IMR-90 (cell line): ENCODE results near the gene EPSTI1. TPM values are rescaled to one million over a fixed set of nuclear protein-coding genes. Genes with fewer than 3 reads are reported as not detected.

ENCODE experiments used
- ATAC-seq: fragments of 200-7000 bp; cut with Tn5 transposase; 2 replicates; pipeline ENCODE4 v1.9.1; 2020; ENCODE audit warnings: low read depth, mild to moderate bottlenecking, moderate library complexity
- BruUV-seq: library from RNA; stranded (reverse); fragments of 400-500 nt; replicated peaks from 2 replicates; lab custom pipeline; 2021; lab: Mats Ljungman, UMichigan
- CTCF ChIA-PET: fragments of 300-600 bp; formaldehyde crosslinking; extraction: SDS; loops from one replicate; lab custom pipeline; 2021; ENCODE audit warnings: antibody characterized with exemption; lab: Yijun Ruan, JAX
- POLR2A ChIA-PET: fragments of 300-600 bp; sonication (Branson Sonifier 250); formaldehyde crosslinking; loops from one replicate; lab custom pipeline; 2022; ENCODE audit warnings: antibody characterized with exemption; ENCODE audit not compliant: unreplicated experiment; lab: Charles Lee
- DNase-seq: peaks from one replicate; pipeline ENCODE4 v3.0.0; 2013
- H2AFZ ChIP-seq: replicated peaks from 2 replicates; pipeline ENCODE3; 2013; ENCODE audit warnings: low read length, mild to moderate bottlenecking; ENCODE audit not compliant: poor library complexity
- H2AK5ac ChIP-seq: 2 replicates; pipeline ENCODE4 v1.6.1; 2013; ENCODE audit warnings: low read depth, low read length, inconsistent platforms
- H2AK9ac ChIP-seq: replicated peaks from 2 replicates; pipeline ENCODE3; 2013; ENCODE audit warnings: mild to moderate bottlenecking, low read depth, low read length, moderate library complexity; ENCODE audit not compliant: poor library complexity
- H2BK120ac ChIP-seq: 2 replicates; pipeline ENCODE4 v1.6.1; 2013; ENCODE audit warnings: low read depth, low read length, inconsistent platforms
- H2BK15ac ChIP-seq: 3 replicates; pipeline ENCODE4 v1.6.1; 2013; ENCODE audit warnings: low read depth, low read length, inconsistent platforms
- H2BK20ac ChIP-seq: 2 replicates; pipeline ENCODE4 v1.6.1; 2013; ENCODE audit warnings: low read depth, mild to moderate bottlenecking, inconsistent platforms, low read length, moderate library complexity
- H2BK5ac ChIP-seq: 2 replicates; pipeline ENCODE4 v1.6.1; 2013; ENCODE audit warnings: mild to moderate bottlenecking, low read depth, low read length, inconsistent platforms; ENCODE audit not compliant: poor library complexity, severe bottlenecking
- H3K14ac ChIP-seq: replicated peaks from 2 replicates; pipeline ENCODE4 v1.6.1; 2013; ENCODE audit warnings: low read depth, low read length, inconsistent platforms
- H3K18ac ChIP-seq: 2 replicates; pipeline ENCODE4 v1.6.1; 2013; ENCODE audit warnings: low read depth, low read length, control low read depth
- H3K23ac ChIP-seq: 2 replicates; pipeline ENCODE4 v1.6.1; 2013; ENCODE audit warnings: low read depth, low read length, inconsistent platforms
- H3K27ac ChIP-seq: 2 replicates; pipeline ENCODE4 v1.5.1; 2013; ENCODE audit warnings: mild to moderate bottlenecking, control low read depth, low read length; ENCODE audit not compliant: insufficient read depth
- H3K27me3 ChIP-seq: 2 replicates; pipeline ENCODE4 v1.6.1; 2013; ENCODE audit warnings: low read length; ENCODE audit not compliant: control insufficient read depth, insufficient read depth
- H3K36me3 ChIP-seq: 2 replicates; pipeline ENCODE4 v1.6.1; 2013; ENCODE audit warnings: low read length, mixed read lengths; ENCODE audit not compliant: control insufficient read depth, insufficient read depth
- H3K4ac ChIP-seq: 2 replicates; pipeline ENCODE4 v1.6.1; 2013; ENCODE audit warnings: low read depth, low read length, inconsistent platforms
- H3K4me1 ChIP-seq: 2 replicates; pipeline ENCODE4 v1.6.1; 2013; ENCODE audit warnings: low read length, mixed read lengths; ENCODE audit not compliant: control insufficient read depth, insufficient read depth
- H3K4me2 ChIP-seq: 2 replicates; pipeline ENCODE4 v1.6.1; 2013; ENCODE audit warnings: low read depth, mild to moderate bottlenecking, control low read depth, low read length, moderate library complexity
- H3K4me3 ChIP-seq: 2 replicates; pipeline ENCODE4 v1.5.1; 2013; ENCODE audit warnings: low read depth, mild to moderate bottlenecking, control low read depth, low read length, moderate library complexity; ENCODE audit not compliant: insufficient read depth
- H3K56ac ChIP-seq: 2 replicates; pipeline ENCODE4 v1.6.1; 2013; ENCODE audit warnings: low read length, inconsistent platforms; ENCODE audit not compliant: insufficient read depth; ENCODE audit errors: extremely low read depth
- H3K79me1 ChIP-seq, 2 experiments: 2 replicates each; pipeline ENCODE4 v1.6.1; 2013; ENCODE audit warnings: low read length in 2 of 2, inconsistent platforms in 1 of 2, low read depth in 1 of 2
- H3K9ac ChIP-seq: 2 replicates; pipeline ENCODE4 v1.6.1; 2013; ENCODE audit warnings: low read depth, low read length, control low read depth
- H3K9me1 ChIP-seq: 2 replicates; pipeline ENCODE4 v1.6.1; 2013; ENCODE audit warnings: low read length, inconsistent platforms; ENCODE audit not compliant: insufficient read depth
- H3K9me3 ChIP-seq: 2 replicates; pipeline ENCODE4 v1.6.1; 2013; ENCODE audit warnings: low read length; ENCODE audit not compliant: control insufficient read depth, insufficient read depth
- H4K20me1 ChIP-seq: 2 replicates; pipeline ENCODE4 v1.6.1; 2013; ENCODE audit warnings: low read length, inconsistent platforms; ENCODE audit not compliant: insufficient read depth
- H4K5ac ChIP-seq: 2 replicates; pipeline ENCODE4 v1.6.1; 2013; ENCODE audit warnings: mild to moderate bottlenecking, low read depth, low read length, control low read depth
- H4K8ac ChIP-seq, 2 experiments: 2 replicates each; pipeline ENCODE4 v1.6.1; 2013; ENCODE audit warnings: low read depth in 2 of 2, low read length in 2 of 2, control low read depth in 1 of 2, inconsistent platforms in 1 of 2
- H4K91ac ChIP-seq: 2 replicates; pipeline ENCODE4 v1.6.1; 2013; ENCODE audit warnings: low read depth, low read length, inconsistent platforms; ENCODE audit not compliant: insufficient read depth
- CHD1 ChIP-seq: IDR thresholded peaks from 2 replicates; pipeline ENCODE4 v1.6.1; 2012; ENCODE audit warnings: low read depth, low read length, improper control_type of control experiment
- WGBS, 2 experiments: methylation state at CpG; one replicate each; pipeline versions ENCODE4 v1.1.5 to v1.1.7; 2013; ENCODE audit warnings: missing lambda C conversion rate in 2 of 2; ENCODE audit not compliant: insufficient read length in 1 of 2; ENCODE audit errors: extremely low coverage in 2 of 2; 5-methylcytosine and 5-hydroxymethylcytosine counted together
- dilution Hi-C: fragments of 300-500 bp; cut with HindIII; formaldehyde crosslinking; loops from one replicate; pipeline ENCODE4 v1.14.3; 2018; ENCODE audit warnings: low sequenced_read_pairs; ENCODE audit not compliant: unreplicated experiment
- in situ Hi-C: fragments of 300-500 bp; cut with MboI; formaldehyde crosslinking; loops from 3 replicates; pipeline ENCODE4 v1.14.3; 2019; ENCODE audit warnings: low sequenced_read_pairs, inconsistent platforms, mixed read lengths
- intact Hi-C: fragments of 100-400 bp; cut with micrococcal nuclease; formaldehyde crosslinking; loops from 2 replicates; pipeline ENCODE4 v1.10.0; 2022
- polyA plus RNA-seq, 3 experiments: library from polyadenylated mRNA; depleted of rRNA; stranded (reverse); fragments of >200 nt; gene quantifications; 2 replicates each; pipeline ENCODE4 v1.2.3, GENCODE V29; 2012; ENCODE audit warnings: low replicate concordance in 1 of 3
- total RNA-seq: library from RNA; depleted of rRNA; stranded (reverse); fragments of >200 nt; gene quantifications from 2 replicates; pipeline ENCODE4 v1.2.3, GENCODE V29; 2012
- TF ChIP-seq, protein P1 (sequence below): conservative IDR thresholded peaks from 2 replicates; pipeline ENCODE4 v1.5.1; 2012; ENCODE audit warnings: mild to moderate bottlenecking, low read depth, low read length, improper control_type of control experiment

Gene EPSTI1
- total and polyA plus RNA-seq, 2 of the 4 experiments (the other 2 are of a cell fraction) = 0.90 to 1.6 TPM

DNA sequence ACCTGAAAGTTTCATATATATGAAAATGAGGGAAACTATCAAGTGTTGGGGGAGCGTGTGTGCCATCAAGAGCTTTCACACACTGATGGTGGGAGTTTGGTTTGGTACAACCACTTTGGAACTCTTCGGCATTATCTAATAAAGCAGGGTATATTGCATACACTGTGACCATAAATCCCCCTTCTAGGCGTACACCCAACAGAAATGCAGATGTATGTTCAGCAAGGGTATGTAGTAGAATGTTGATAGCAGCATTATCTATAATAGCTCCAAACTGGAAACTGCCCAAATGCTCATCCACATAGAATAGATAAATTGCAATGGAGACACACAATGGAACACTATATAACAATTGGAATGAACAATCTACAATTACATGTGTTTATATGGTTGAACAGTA, 139.9 kb downstream of the EPSTI1 start:
- CTCF ChIA-PET = no interaction called here
- no peaks in the 10 kb centered on the region for H3K4me1 ChIP-seq
- no peak overlapping the region for H3K4me3 ChIP-seq
- no peak overlapping the region for H3K18ac ChIP-seq
- no peak overlapping the region for H4K8ac ChIP-seq
- no peaks in the 10 kb centered on the region for H3K9me3 ChIP-seq
- no peak overlapping the region for H2BK5ac ChIP-seq
- in situ Hi-C loops = no loop called here
- intact Hi-C loops = no loop called here
- H3K23ac ChIP-seq = no peak overlapping the region
- H2AFZ ChIP-seq = no peak overlapping the region
- H3K56ac ChIP-seq = no peak overlapping the region
- dilution Hi-C loops = no loop called here
- no peak overlapping the region for H2BK20ac ChIP-seq
- DNase-seq (no peak), ATAC-seq (no peak)
- no peaks in the 10 kb centered on the region for H3K9me1 ChIP-seq
- no peaks in the 10 kb centered on the region for H3K27me3 ChIP-seq
- no peak overlapping the region for H2AK5ac ChIP-seq
- H3K14ac ChIP-seq = no peak overlapping the region
- no peak overlapping the region for H3K9ac ChIP-seq
- no peak overlapping the region for H2BK120ac ChIP-seq
- no peak overlapping the region for H3K4me2 ChIP-seq
- H4K91ac ChIP-seq = no peak overlapping the region
- H2AK9ac ChIP-seq = no peak overlapping the region
- POLR2A ChIA-PET = no interaction called here
- BruUV-seq = no TSS peak
- H4K5ac ChIP-seq = no peak overlapping the region
- TF ChIP-seq CHD1 = no peak
- TF ChIP-seq, protein P1, sequence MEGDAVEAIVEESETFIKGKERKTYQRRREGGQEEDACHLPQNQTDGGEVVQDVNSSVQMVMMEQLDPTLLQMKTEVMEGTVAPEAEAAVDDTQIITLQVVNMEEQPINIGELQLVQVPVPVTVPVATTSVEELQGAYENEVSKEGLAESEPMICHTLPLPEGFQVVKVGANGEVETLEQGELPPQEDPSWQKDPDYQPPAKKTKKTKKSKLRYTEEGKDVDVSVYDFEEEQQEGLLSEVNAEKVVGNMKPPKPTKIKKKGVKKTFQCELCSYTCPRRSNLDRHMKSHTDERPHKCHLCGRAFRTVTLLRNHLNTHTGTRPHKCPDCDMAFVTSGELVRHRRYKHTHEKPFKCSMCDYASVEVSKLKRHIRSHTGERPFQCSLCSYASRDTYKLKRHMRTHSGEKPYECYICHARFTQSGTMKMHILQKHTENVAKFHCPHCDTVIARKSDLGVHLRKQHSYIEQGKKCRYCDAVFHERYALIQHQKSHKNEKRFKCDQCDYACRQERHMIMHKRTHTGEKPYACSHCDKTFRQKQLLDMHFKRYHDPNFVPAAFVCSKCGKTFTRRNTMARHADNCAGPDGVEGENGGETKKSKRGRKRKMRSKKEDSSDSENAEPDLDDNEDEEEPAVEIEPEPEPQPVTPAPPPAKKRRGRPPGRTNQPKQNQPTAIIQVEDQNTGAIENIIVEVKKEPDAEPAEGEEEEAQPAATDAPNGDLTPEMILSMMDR = no peak
- no peaks in the 10 kb centered on the region for H3K79me1 ChIP-seq
- no peak overlapping the region for H3K4ac ChIP-seq
- no peaks in the 10 kb centered on the region for H4K20me1 ChIP-seq
- no peak overlapping the region for H3K27ac ChIP-seq
- H3K36me3 ChIP-seq = no peaks in the 10 kb centered on the region
- no CpG with 5 or more reads among the region's 3 CpGs for WGBS, 2 experiments
- H2BK15ac ChIP-seq = no peak overlapping the region
